Epithelial cell of esophagus (primary cell): ENCODE data around the gene ALPP.

Source experiments
- DNase-seq: peaks from one replicate; pipeline ENCODE4 v3.0.0; 2010; ENCODE audit warnings: low read depth
- H3K4me3 ChIP-seq: 2 replicates; pipeline ENCODE4 v1.5.1; 2011; ENCODE audit warnings: mild to moderate bottlenecking, low read length, control low read depth
- CTCF ChIP-seq: IDR thresholded peaks from 2 replicates; pipeline ENCODE4 v1.5.1; 2011; ENCODE audit warnings: low read depth, mild to moderate bottlenecking, low read length, control low read depth, inconsistent platforms; ENCODE audit not compliant: insufficient read depth; ENCODE audit errors: missing control alignments

The ALPP gene

DNA sequence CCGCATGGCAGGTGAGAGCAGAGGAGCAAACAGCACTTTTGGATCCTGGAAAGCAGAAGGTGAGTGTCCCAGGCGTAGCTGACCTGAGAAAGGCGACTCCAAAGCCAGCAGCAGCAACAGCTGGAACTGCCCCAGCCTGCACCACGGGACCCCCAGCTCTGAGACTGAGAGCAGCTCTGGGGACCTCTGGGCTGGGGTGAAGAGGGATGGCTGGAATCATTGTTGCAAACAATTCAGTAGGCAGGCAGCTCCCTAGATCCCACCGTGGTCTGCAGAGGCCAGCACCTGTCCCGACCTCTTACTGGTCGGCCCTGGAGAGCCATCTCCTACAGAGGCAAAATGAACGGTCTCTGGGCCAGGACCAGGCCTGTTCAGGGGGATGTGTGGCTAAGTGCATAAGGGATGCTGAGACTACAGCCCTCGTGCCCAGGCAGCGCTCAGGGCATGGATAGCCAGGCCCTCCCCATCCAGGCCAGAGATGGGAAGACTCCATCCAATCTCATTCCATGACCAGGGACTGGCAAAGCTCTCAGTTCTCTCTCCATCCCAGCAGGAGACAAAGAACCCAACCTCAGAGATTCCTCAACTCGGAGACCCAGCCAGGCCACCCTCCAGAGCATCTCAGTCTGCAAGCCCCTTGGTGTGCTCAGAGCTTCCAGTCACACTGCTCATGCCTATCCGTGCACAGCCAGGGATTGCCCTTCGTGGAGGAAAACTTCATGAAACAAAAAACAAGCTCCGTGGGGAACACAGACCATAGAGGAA is 38.2 kb upstream of the ALPP start:
- no peak for TF ChIP-seq CTCF
- no peak overlapping the region for H3K4me3 ChIP-seq
- no peak for DNase-seq

DNA sequence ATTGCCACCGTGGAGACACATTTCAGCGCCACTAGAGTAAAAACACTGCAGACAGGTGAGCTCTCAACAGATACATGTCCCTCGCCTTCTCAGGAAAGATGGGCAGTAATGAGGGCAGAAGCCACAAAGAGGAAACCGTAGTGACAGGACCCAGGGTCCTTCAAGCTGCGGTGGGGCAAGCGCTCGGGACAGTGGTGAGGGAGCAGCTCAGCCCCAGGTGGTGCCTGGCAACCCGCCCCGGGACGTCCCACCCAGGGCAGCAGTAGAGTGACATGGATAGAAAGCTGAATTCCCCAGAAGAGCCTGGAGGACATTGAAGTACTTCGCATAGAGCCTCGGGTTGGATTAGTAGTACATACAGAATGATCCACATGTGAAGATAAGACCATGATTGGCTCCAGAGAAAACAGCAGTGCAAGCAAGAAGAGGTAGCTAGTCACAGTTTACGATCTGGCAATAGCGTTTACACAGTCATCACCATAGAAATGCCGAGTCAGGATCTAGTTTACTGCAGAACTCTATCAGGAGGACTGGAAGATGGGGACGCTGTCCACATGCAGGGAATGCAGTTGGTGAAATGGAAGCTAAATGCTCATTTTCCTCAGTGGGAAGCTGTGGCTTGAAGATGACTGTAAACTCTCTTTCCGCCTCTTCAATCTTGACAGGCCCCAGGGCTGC is 37.4 kb upstream of the ALPP start:
- no peak overlapping the region for H3K4me3 ChIP-seq
- no peak for DNase-seq
- no peak for TF ChIP-seq CTCF

- H3K4me3 ChIP-seq = no peak overlapping the region
- DNase-seq = no peak
- no peak for TF ChIP-seq CTCF
These were observed 36.8 kb upstream of the ALPP start for GRCh38 chr2:232341739-232342126.

- no peak overlapping the region for H3K4me3 ChIP-seq
- TF ChIP-seq CTCF = no peak
- no peak for DNase-seq
These were observed 35.7 kb upstream of the ALPP start for GRCh38 chr2:232342635-232343565.

DNA sequence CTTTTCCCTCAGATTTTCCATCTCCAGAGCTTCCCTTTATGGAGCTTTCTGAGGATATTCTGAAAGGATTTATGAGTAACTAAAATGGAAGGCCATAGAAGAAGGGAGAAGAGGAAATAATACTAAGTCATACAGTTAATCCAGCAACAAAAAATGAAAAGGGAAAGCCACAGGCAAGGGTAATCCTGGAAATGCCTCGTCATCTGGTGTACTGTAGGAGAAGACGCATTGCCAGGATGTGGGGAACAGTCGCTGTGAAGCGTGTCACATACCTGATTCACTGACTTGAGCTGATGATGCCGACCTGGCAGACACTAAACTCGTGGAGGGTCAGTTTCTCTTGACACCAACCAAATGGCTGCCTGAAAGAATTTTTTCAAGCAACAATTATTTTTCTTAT is 34.7 kb upstream of the ALPP start:
- DNase-seq = no peak

GRCh38 chr2:232345251-232345650 is 33.3 kb upstream of the ALPP start:
- no peak overlapping the region for H3K4me3 ChIP-seq
- no peak for TF ChIP-seq CTCF
- no peak for DNase-seq

More for the DNA sequence above, 34.7 kb upstream of the ALPP start:
- no peak for TF ChIP-seq CTCF
- H3K4me3 ChIP-seq = no peak overlapping the region
